Thymus (tissue), 11 donors: ENCODE data around the gene RRBP1. TPM values are rescaled to one million over a fixed set of nuclear protein-coding genes. Genes with fewer than 3 reads are reported as not detected.

Source experiments
- DNase-seq, 9 donors: peaks; one replicate each; pipeline ENCODE4 v3.0.0-alpha.2; 2013; ENCODE audit warnings: low spot score in 9 of 9, low read depth in 6 of 9, missing footprints in 1 of 9
- H3K27ac ChIP-seq, 2 donors: one replicate each; pipeline ENCODE4 v1.5.1; 2013; ENCODE audit warnings: control low read depth in 1 of 2, low read depth in 1 of 2, low read length in 1 of 2, mild to moderate bottlenecking in 1 of 2, moderate library complexity in 1 of 2
- H3K27me3 ChIP-seq, 2 donors: one replicate each; pipeline ENCODE4 v1.5.1; 2013; ENCODE audit warnings: low read length in 1 of 2; ENCODE audit not compliant: control insufficient read depth in 2 of 2, insufficient read depth in 1 of 2
- H3K36me3 ChIP-seq, 2 donors: one replicate each; pipeline ENCODE4 v1.5.1; 2013; ENCODE audit warnings: low read length in 1 of 2, mild to moderate bottlenecking in 1 of 2, moderate library complexity in 1 of 2; ENCODE audit not compliant: control insufficient read depth in 2 of 2, insufficient read depth in 2 of 2
- H3K4me1 ChIP-seq, 2 donors: one replicate each; pipeline ENCODE4 v1.5.1; 2013; ENCODE audit warnings: low read length in 2 of 2; ENCODE audit not compliant: control insufficient read depth in 2 of 2, insufficient read depth in 2 of 2
- H3K4me3 ChIP-seq, 2 donors: one replicate each; pipeline ENCODE4 v1.5.1; 2013; ENCODE audit warnings: low read length in 2 of 2, control low read depth in 1 of 2, mild to moderate bottlenecking in 1 of 2
- H3K9me3 ChIP-seq, 2 donors: one replicate each; pipeline ENCODE4 v1.5.1; 2013; ENCODE audit warnings: low read length in 1 of 2, mild to moderate bottlenecking in 1 of 2; ENCODE audit not compliant: control insufficient read depth in 2 of 2, insufficient read depth in 1 of 2
- WGBS: extraction: QIAGEN DNeasy Blood & Tissue Kit; methylation state at CpG from one replicate; pipeline ENCODE4 v1.1.7; 2013; 5-methylcytosine and 5-hydroxymethylcytosine counted together
- polyA plus RNA-seq: library from polyadenylated mRNA; stranded (reverse); fragments of 200-250 nt; gene quantifications from one replicate; pipeline ENCODE4 v1.2.3, GENCODE V29; 2013
- total RNA-seq: library from RNA; stranded (reverse); fragments of 120-200 nt; gene quantifications from one replicate; pipeline ENCODE4 v1.2.4, GENCODE V29; 2013
- donor health status: healthy.

The RRBP1 gene
- total and polyA plus RNA-seq, 2 donors, result 20.7 to 24.2 TPM

- Histone ChIP-seq H3K4me3 (no peak overlapping the region), H3K27me3 (no peaks in the 10 kb centered on the region), H3K36me3 (peaks cover 29 to 43% of the 10 kb centered on the region in 2 donors), H3K4me1 (peaks cover 6 to 44% of the 10 kb centered on the region in 2 donors), H3K27ac (no peak overlapping the region), H3K9me3 (no peaks in the 10 kb centered on the region)
- 98% methylated on average over 13 of the region's 13 CpGs for WGBS
- DNase-seq, result no peak
Measured at GRCh38 chr20:17633221-17633849, 48.7 kb downstream of the RRBP1 start.

GRCh38 chr20:17631576-17632319, 50.3 kb downstream of the RRBP1 start:
- Histone ChIP-seq H3K4me1 (peaks cover 6 to 41% of the 10 kb centered on the region in 2 donors), H3K27me3 (no peaks in the 10 kb centered on the region), H3K36me3 (peaks cover 29 to 36% of the 10 kb centered on the region in 2 donors), H3K9me3 (no peaks in the 10 kb centered on the region), H3K4me3 (no peak overlapping the region), H3K27ac (peak overlapping the region in 1 of 2 donors; percentile 22)
- 96% methylated on average over 9 of the region's 9 CpGs for WGBS
- no peak for DNase-seq

GRCh38 chr20:17630806-17631195, 51.2 kb downstream of the RRBP1 start:
- Histone ChIP-seq H3K36me3 (peaks cover 33 to 34% of the 10 kb centered on the region in 2 donors), H3K4me1 (peaks cover 4 to 31% of the 10 kb centered on the region in 2 donors), H3K27me3 (no peaks in the 10 kb centered on the region), H3K9me3 (no peaks in the 10 kb centered on the region), H3K27ac (no peak overlapping the region), H3K4me3 (no peak overlapping the region)
- DNase-seq, result no peak
- 93% methylated on average over 6 of the region's 6 CpGs for WGBS

GRCh38 chr20:17630151-17630805, 51.8 kb downstream of the RRBP1 start:
- 93% methylated on average over 11 of the region's 11 CpGs for WGBS
- H3K36me3 ChIP-seq, result peaks cover 32 to 34% of the 10 kb centered on the region in 2 donors
- no peak overlapping the region for H3K4me3 ChIP-seq
- peaks cover 3 to 26% of the 10 kb centered on the region in 2 donors for H3K4me1 ChIP-seq
- no peaks in the 10 kb centered on the region for H3K27me3 ChIP-seq
- H3K9me3 ChIP-seq, result no peaks in the 10 kb centered on the region
- no peak overlapping the region for H3K27ac ChIP-seq
- DNase-seq, result no peak

GRCh38 chr20:17629678-17630089, 52.4 kb downstream of the RRBP1 start:
- DNase-seq, result no peak
- WGBS, result 99% methylated on average over 21 of the region's 21 CpGs
- no peak overlapping the region for H3K27ac ChIP-seq
- no peaks in the 10 kb centered on the region for H3K27me3 ChIP-seq
- H3K36me3 ChIP-seq, result peaks cover 33 to 38% of the 10 kb centered on the region in 2 donors
- H3K4me1 ChIP-seq, result peaks cover 0 to 20% of the 10 kb centered on the region in 2 donors
- no peaks in the 10 kb centered on the region for H3K9me3 ChIP-seq
- H3K4me3 ChIP-seq, result no peak overlapping the region

GRCh38 chr20:17629025-17629424, 53.0 kb downstream of the RRBP1 start:
- no peaks in the 10 kb centered on the region for H3K27me3 ChIP-seq
- peaks cover 0 to 14% of the 10 kb centered on the region in 2 donors for H3K4me1 ChIP-seq
- 98% methylated on average over 8 of the region's 8 CpGs for WGBS
- H3K4me3 ChIP-seq, result no peak overlapping the region
- no peak overlapping the region for H3K27ac ChIP-seq
- no peak for DNase-seq
- H3K36me3 ChIP-seq, result peaks cover 29 to 42% of the 10 kb centered on the region in 2 donors
- no peaks in the 10 kb centered on the region for H3K9me3 ChIP-seq

GRCh38 chr20:17628101-17628841, 53.8 kb downstream of the RRBP1 start:
- H3K27me3 ChIP-seq, result no peaks in the 10 kb centered on the region
- H3K9me3 ChIP-seq, result no peaks in the 10 kb centered on the region
- peaks cover 25 to 36% of the 10 kb centered on the region in 2 donors for H3K36me3 ChIP-seq
- H3K4me1 ChIP-seq, result peaks cover 0 to 12% of the 10 kb centered on the region in 2 donors
- no peak for DNase-seq
- WGBS, result 97% methylated on average over 18 of the region's 18 CpGs
- no peak overlapping the region for H3K4me3 ChIP-seq
- no peak overlapping the region for H3K27ac ChIP-seq

- peaks cover 0 to 12% of the 10 kb centered on the region in 2 donors for H3K4me1 ChIP-seq
- no peak overlapping the region for H3K4me3 ChIP-seq
- WGBS, result 94% methylated on average over 27 of the region's 27 CpGs
- no peaks in the 10 kb centered on the region for H3K9me3 ChIP-seq
- no peaks in the 10 kb centered on the region for H3K27me3 ChIP-seq
- no peak overlapping the region for H3K27ac ChIP-seq
- H3K36me3 ChIP-seq, result peaks cover 18 to 33% of the 10 kb centered on the region in 2 donors
- no peak for DNase-seq
Measured at GRCh38 chr20:17627101-17627955, 54.7 kb downstream of the RRBP1 start.
